ENCODE data around the gene SVBP.

GRCh38 chr1:42841440-42842147 lies 24.4 kb upstream of the SVBP start:
- TF ChIP-seq, protein P1, sequence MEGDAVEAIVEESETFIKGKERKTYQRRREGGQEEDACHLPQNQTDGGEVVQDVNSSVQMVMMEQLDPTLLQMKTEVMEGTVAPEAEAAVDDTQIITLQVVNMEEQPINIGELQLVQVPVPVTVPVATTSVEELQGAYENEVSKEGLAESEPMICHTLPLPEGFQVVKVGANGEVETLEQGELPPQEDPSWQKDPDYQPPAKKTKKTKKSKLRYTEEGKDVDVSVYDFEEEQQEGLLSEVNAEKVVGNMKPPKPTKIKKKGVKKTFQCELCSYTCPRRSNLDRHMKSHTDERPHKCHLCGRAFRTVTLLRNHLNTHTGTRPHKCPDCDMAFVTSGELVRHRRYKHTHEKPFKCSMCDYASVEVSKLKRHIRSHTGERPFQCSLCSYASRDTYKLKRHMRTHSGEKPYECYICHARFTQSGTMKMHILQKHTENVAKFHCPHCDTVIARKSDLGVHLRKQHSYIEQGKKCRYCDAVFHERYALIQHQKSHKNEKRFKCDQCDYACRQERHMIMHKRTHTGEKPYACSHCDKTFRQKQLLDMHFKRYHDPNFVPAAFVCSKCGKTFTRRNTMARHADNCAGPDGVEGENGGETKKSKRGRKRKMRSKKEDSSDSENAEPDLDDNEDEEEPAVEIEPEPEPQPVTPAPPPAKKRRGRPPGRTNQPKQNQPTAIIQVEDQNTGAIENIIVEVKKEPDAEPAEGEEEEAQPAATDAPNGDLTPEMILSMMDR (IDR thresholded peaks at IDR 0.05 in 4 of 5, conservative IDR thresholded peaks at IDR 0.05 in 1 of 5): no peak
- no peak for TF ChIP-seq POLR2A (IDR thresholded peaks at IDR 0.05)
